ENCODE measurements around the gene ST3GAL5. TPM values are rescaled to one million over a fixed set of nuclear protein-coding genes. Genes with fewer than 3 reads are reported as not detected.

Gene ST3GAL5
- total and polyA plus RNA-seq, 7 donors: 2.8 to 24.2 (median 16.1) TPM

DNA sequence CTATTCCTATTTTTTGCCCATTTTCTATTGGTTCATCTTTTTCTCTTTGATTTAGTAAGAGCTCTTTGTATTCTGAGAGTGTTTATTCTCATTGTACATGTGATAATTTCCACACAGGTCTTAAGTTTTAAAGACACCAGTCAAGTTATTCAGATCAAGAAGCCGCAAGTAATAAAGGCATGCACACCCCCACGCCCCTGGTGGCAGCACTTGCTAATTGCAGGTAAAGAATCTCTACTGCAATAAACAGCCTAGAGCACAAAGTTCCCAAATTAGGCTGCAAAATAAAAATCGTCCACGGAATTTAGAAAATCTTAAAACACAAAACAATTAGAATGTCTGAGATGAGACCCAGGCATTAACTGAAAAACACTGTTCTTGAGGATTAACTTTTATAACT, 45.2 kb downstream of the ST3GAL5 start:
- no peak for DNase-seq
- TF ChIP-seq CTCF (IDR thresholded peaks at IDR 0.05) (peak in 2 of 4 experiments; percentile 10 to 19), EP300 (IDR thresholded peaks at IDR 0.05) (no peak)
- no peak overlapping the region for H3K4me3 ChIP-seq
- intact Hi-C loops (cut with DNase I): no loop called here
- no peaks in the 10 kb centered on the region for H3K27me3 ChIP-seq
- H3K4me1 ChIP-seq: no peaks in the 10 kb centered on the region
- H3K9me3 ChIP-seq: no peaks in the 10 kb centered on the region
- no peak overlapping the region for H3K27ac ChIP-seq
- peaks cover 0 to 26% (median 2%) of the 10 kb centered on the region in 4 donors for H3K36me3 ChIP-seq
- WGBS, 2 donors: 34 to 69% methylated on average over 4 of the region's 4 CpGs

DNA sequence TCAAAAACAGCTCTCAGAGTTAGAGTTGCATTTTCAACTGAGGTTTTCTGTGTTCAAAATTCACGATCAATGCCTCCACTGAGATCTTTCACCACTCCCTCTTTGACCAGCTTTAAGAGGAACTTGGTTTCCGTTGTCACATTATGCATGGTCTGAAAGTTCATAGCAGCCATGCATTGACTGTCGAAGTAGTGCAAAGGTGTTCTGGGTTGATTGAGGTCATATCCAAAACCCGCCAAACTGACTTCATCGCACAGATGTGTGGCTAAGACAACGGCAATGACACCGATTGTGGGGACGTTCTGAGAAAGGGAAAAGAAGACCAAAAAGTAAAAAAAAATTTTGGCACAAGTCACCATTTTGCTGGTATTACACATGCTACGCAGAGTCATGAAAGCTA, 48.7 kb downstream of the ST3GAL5 start:
- Histone ChIP-seq H3K27ac (no peak overlapping the region), H3K4me1 (no peaks in the 10 kb centered on the region), H3K9me3 (no peaks in the 10 kb centered on the region), H3K27me3 (no peaks in the 10 kb centered on the region), H3K36me3 (peaks cover 0 to 20% (median 2%) of the 10 kb centered on the region in 4 donors), H3K4me3 (no peak overlapping the region)
- intact Hi-C loops (cut with DNase I): no loop called here
- 86 to 87% methylated on average over 9 of the region's 9 CpGs for WGBS, 2 donors
- TF ChIP-seq POLR2AphosphoS5 (IDR thresholded peaks at IDR 0.05) (no peak), EP300 (IDR thresholded peaks at IDR 0.05) (no peak), POLR2A (IDR thresholded peaks at IDR 0.05) (no peak), CTCF (IDR thresholded peaks at IDR 0.05) (no peak)
- DNase-seq: no peak

DNA sequence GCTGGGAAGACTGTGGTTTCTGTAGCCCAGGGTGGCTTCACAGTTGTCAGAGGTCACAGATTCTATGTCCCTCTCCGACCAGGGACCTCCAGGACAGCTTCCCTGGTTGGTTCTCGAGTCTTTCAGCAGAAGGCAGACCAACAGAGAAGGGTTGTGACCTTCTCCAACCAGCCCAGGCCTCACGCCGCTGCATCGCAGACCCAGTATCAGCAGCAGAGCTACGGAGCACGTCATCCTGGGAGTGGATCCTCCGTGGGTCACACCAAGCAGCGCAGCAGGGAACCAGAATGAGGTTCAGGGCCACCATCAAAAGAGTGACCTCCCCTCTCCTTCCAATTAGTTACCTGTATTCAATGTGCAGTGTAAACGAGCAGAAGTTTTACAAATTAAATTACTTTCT, 49.3 kb downstream of the ST3GAL5 start:
- intact Hi-C loops (cut with DNase I): no loop called here
- H3K27ac ChIP-seq: no peak overlapping the region
- DNase-seq: no peak
- H3K4me3 ChIP-seq: no peak overlapping the region
- TF ChIP-seq POLR2AphosphoS5 (IDR thresholded peaks at IDR 0.05) (no peak), POLR2A (IDR thresholded peaks at IDR 0.05) (no peak), CTCF (IDR thresholded peaks at IDR 0.05) (no peak), EP300 (IDR thresholded peaks at IDR 0.05) (no peak)
- H3K36me3 ChIP-seq: peaks cover 0 to 13% (median 2%) of the 10 kb centered on the region in 4 donors
- H3K4me1 ChIP-seq: no peaks in the 10 kb centered on the region
- 82 to 93% methylated on average over 10 of the region's 10 CpGs for WGBS, 2 donors
- no peaks in the 10 kb centered on the region for H3K9me3 ChIP-seq
- no peaks in the 10 kb centered on the region for H3K27me3 ChIP-seq

DNA sequence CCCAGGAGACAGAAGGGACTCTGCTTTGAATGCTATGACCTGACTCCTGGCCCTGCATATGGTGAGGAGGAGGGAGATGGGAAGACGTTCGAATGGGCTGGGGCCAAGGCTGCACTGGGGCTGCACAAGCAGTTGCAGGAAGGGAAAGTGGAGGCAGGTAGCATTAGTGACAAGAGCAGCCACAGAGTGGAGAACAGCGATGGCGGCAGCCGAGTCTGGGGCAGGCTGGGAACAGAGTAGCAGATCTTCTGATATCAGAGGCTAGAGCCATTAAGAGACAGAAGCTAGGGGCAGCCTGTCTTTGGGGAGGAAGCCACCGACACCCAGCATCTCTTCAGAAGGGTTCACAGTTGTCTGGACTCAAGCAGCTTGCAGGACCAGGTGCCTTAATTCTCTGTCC, 50.1 kb downstream of the ST3GAL5 start:
- Histone ChIP-seq H3K4me1 (no peaks in the 10 kb centered on the region), H3K36me3 (peaks cover 0 to 5% (median 0%) of the 10 kb centered on the region in 4 donors), H3K27me3 (no peaks in the 10 kb centered on the region), H3K9me3 (no peaks in the 10 kb centered on the region), H3K4me3 (no peak overlapping the region), H3K27ac (no peak overlapping the region)
- WGBS, 2 donors: 92 to 95% methylated on average over 6 of the region's 6 CpGs
- DNase-seq: no peak
- intact Hi-C loops (cut with DNase I): no loop called here
- TF ChIP-seq POLR2AphosphoS5 (IDR thresholded peaks at IDR 0.05) (no peak), EP300 (IDR thresholded peaks at IDR 0.05) (no peak), CTCF (IDR thresholded peaks at IDR 0.05) (no peak), POLR2A (IDR thresholded peaks at IDR 0.05) (no peak)

DNA sequence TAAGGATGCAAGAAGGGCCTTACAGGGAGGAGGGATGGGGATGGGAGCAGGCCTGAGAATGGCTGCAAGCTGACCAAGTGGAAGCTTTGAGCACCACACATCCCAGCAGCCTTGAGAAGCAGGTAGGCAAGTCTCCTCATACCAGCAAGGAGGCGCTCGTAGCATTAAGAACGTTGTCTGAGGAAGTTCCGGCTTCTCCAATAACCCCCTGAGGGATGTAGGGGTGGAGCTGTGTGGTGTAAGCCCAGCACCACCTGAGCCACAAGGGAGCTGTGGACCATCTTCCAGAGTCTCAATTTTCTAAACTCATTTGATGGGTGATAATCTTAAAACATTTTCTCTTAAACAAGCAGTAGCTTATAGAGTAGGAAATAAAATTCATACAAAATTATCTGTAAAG, 50.6 kb downstream of the ST3GAL5 start:
- H3K36me3 ChIP-seq: peaks cover 0 to 3% (median 0%) of the 10 kb centered on the region in 4 donors
- TF ChIP-seq POLR2A (IDR thresholded peaks at IDR 0.05): no peak
- TF ChIP-seq CTCF (IDR thresholded peaks at IDR 0.05): no peak
- TF ChIP-seq EP300 (IDR thresholded peaks at IDR 0.05): no peak
- TF ChIP-seq POLR2AphosphoS5 (IDR thresholded peaks at IDR 0.05): no peak
- whole genome bisulfite sequencing, 2 donors: 75 to 79% methylated on average over 4 of the region's 4 CpGs

More for the DNA sequence above, 50.6 kb downstream of the ST3GAL5 start:
- H3K4me3 ChIP-seq: no peak overlapping the region
- no peaks in the 10 kb centered on the region for H3K4me1 ChIP-seq
- no peak for DNase-seq
- H3K27ac ChIP-seq: no peak overlapping the region
- intact Hi-C loops (cut with DNase I): no loop called here
- H3K27me3 ChIP-seq: no peaks in the 10 kb centered on the region
- H3K9me3 ChIP-seq: no peaks in the 10 kb centered on the region

Measured in sigmoid colon (tissue), 7 donors.